H1 (cell line): ENCODE measurements around the gene OSGEPL1. TPM values are rescaled to one million over a fixed set of nuclear protein-coding genes. Genes with fewer than 3 reads are reported as not detected.

Experiments used
- CTCF ChIA-PET: fragments of 300-600 bp; sonication (Branson Sonifier 250); formaldehyde crosslinking; loops from one replicate; lab custom pipeline; 2021; ENCODE audit not compliant: partially characterized antibody; lab: Charles Lee
- POLR2A ChIA-PET: fragments of 300-600 bp; sonication (Branson Sonifier 250); formaldehyde crosslinking; loops from one replicate; lab custom pipeline; 2021; ENCODE audit warnings: inconsistent platforms; ENCODE audit not compliant: partially characterized antibody; lab: Charles Lee
- DNase-seq, 2 experiments: peaks; one replicate each; pipeline versions ENCODE4 v3.0.0 to v3.0.0-alpha.2; 2010 to 2022; ENCODE audit warnings: low spot score in 2 of 2, low read depth in 1 of 2, mixed read lengths in 1 of 2
- FAIRE-seq: peaks from 2 replicates; lab custom pipeline; 2011; peaks lifted over from hg19 to GRCh38; lab: Jason Lieb, UNC
- H2AFZ ChIP-seq: 2 replicates; pipeline ENCODE4 v1.8.1; 2012; ENCODE audit warnings: low read length, inconsistent platforms
- H2AK5ac ChIP-seq: 2 replicates; pipeline ENCODE4 v1.6.1; 2013; ENCODE audit warnings: low read depth, low read length
- H2BK120ac ChIP-seq: replicated peaks from 2 replicates; pipeline ENCODE3; 2013; ENCODE audit warnings: low read depth, low read length, inconsistent platforms
- H2BK12ac ChIP-seq: 2 replicates; pipeline ENCODE4 v1.6.1; 2013; ENCODE audit warnings: low read depth, low read length
- H2BK15ac ChIP-seq: 2 replicates; pipeline ENCODE4 v1.6.1; 2013; ENCODE audit warnings: low read length
- H2BK20ac ChIP-seq: 2 replicates; pipeline ENCODE4 v1.6.1; 2013; ENCODE audit warnings: low read length
- H2BK5ac ChIP-seq: 2 replicates; pipeline ENCODE4 v1.6.1; 2013; ENCODE audit warnings: low read depth, low read length
- H3K14ac ChIP-seq: 2 replicates; pipeline ENCODE4 v1.6.1; 2013; ENCODE audit warnings: inconsistent platforms; ENCODE audit not compliant: insufficient read length
- H3K18ac ChIP-seq: 2 replicates; pipeline ENCODE4 v1.6.1; 2013; ENCODE audit warnings: low read length; ENCODE audit errors: extremely low read depth
- H3K23ac ChIP-seq: 2 replicates; pipeline ENCODE4 v1.6.1; 2013; ENCODE audit warnings: inconsistent platforms; ENCODE audit not compliant: insufficient read length
- H3K23me2 ChIP-seq: 2 replicates; pipeline ENCODE4 v1.6.1; 2013; ENCODE audit warnings: low read depth, low read length
- H3K27ac ChIP-seq: 2 replicates; pipeline ENCODE4 v1.6.1; 2011; ENCODE audit warnings: low read depth, low read length, inconsistent platforms
- H3K27me3 ChIP-seq, 4 experiments: replicated peaks in 1 of 4; 1 replicate in 1 of 4; 2 replicates in 3 of 4; pipeline versions ENCODE4 v1.6.1 to v1.8.1; 2011 to 2013; ENCODE audit warnings: low read length in 3 of 4, mild to moderate bottlenecking in 3 of 4, inconsistent platforms in 2 of 4, mixed read lengths in 2 of 4, moderate library complexity in 1 of 4; ENCODE audit not compliant: control insufficient read depth in 3 of 4, insufficient read depth in 3 of 4; ENCODE audit errors: extremely low read depth in 1 of 4
- H3K36me3 ChIP-seq, 4 experiments: 2 replicates each; pipeline versions ENCODE4 v1.6.1 to v1.8.1; 2011 to 2013; ENCODE audit warnings: mild to moderate bottlenecking in 4 of 4, low read length in 3 of 4, moderate library complexity in 2 of 4, control low read depth in 1 of 4, inconsistent platforms in 1 of 4; ENCODE audit not compliant: insufficient read depth in 4 of 4, control insufficient read depth in 2 of 4
- H3K4ac ChIP-seq: replicated peaks from 2 replicates; pipeline ENCODE3; 2013; ENCODE audit warnings: low read length, low read depth, mixed read lengths, inconsistent platforms; ENCODE audit not compliant: insufficient read length
- H3K4me1 ChIP-seq, 4 experiments: replicated peaks in 1 of 4; 1 replicate in 1 of 4; 2 replicates in 3 of 4; pipeline versions ENCODE4 v1.6.1 to v1.8.1; 2011 to 2013; ENCODE audit warnings: low read length in 3 of 4, inconsistent platforms in 2 of 4, mixed read lengths in 1 of 4; ENCODE audit not compliant: insufficient read depth in 4 of 4, control insufficient read depth in 3 of 4
- H3K4me2 ChIP-seq, 2 experiments: 2 replicates each; pipeline versions ENCODE4 v1.6.1 to v1.8.1; 2011 to 2013; ENCODE audit warnings: low read depth in 2 of 2, low read length in 2 of 2, control low read depth in 1 of 2, inconsistent platforms in 1 of 2, mild to moderate bottlenecking in 1 of 2; ENCODE audit not compliant: insufficient read depth in 1 of 2
- H3K4me3 ChIP-seq, 4 experiments: fragments of 200-600, 300-600 bp in 1 of 4; sonication (generic), shearing (Covaris generic), sonication (Bioruptor Twin) in 1 of 4; 2 replicates each; pipeline versions ENCODE4 v1.5.1 to v1.8.1; 2011 to 2016; ENCODE audit warnings: low read length in 4 of 4, low read depth in 3 of 4, control low read depth in 2 of 4, inconsistent platforms in 2 of 4, mild to moderate bottlenecking in 2 of 4, mixed read lengths in 1 of 4, moderate library complexity in 1 of 4; ENCODE audit not compliant: insufficient read depth in 2 of 4; ENCODE audit errors: extremely low read depth in 1 of 4
- H3K56ac ChIP-seq: replicated peaks from 2 replicates; pipeline ENCODE3; 2013; ENCODE audit warnings: low read depth, mild to moderate bottlenecking, mixed read lengths, low read length, inconsistent platforms; ENCODE audit not compliant: insufficient read length
- H3K79me1 ChIP-seq: 2 replicates; pipeline ENCODE4 v1.6.1; 2013; ENCODE audit warnings: low read depth, low read length, control low read depth
- H3K79me2 ChIP-seq, 2 experiments: 2 replicates each; pipeline versions ENCODE4 v1.6.1 to v1.8.1; 2012 to 2013; ENCODE audit warnings: low read length in 2 of 2, mild to moderate bottlenecking in 2 of 2, inconsistent platforms in 1 of 2; ENCODE audit not compliant: insufficient read depth in 2 of 2, control insufficient read depth in 1 of 2
- H3K9ac ChIP-seq, 4 experiments: replicated peaks in 1 of 4; 1 replicate in 1 of 4; 2 replicates in 3 of 4; pipeline versions ENCODE4 v1.6.1 to v1.8.1; 2011 to 2013; ENCODE audit warnings: low read depth in 3 of 4, low read length in 3 of 4, control low read depth in 2 of 4, mild to moderate bottlenecking in 2 of 4, moderate library complexity in 2 of 4, inconsistent platforms in 1 of 4; ENCODE audit errors: extremely low read depth in 1 of 4
- H3K9me3 ChIP-seq, 2 experiments: 2 replicates each; pipeline versions ENCODE4 v1.6.1 to v1.8.1; 2012 to 2013; ENCODE audit warnings: mild to moderate bottlenecking in 2 of 2, moderate library complexity in 2 of 2, control low read depth in 1 of 2, inconsistent platforms in 1 of 2, low read depth in 1 of 2, low read length in 1 of 2, mixed read lengths in 1 of 2; ENCODE audit not compliant: insufficient read depth in 2 of 2
- H4K20me1 ChIP-seq, 2 experiments: replicated peaks in 1 of 2; 2 replicates each; pipeline versions ENCODE3 to v1.8.1; 2011 to 2013; ENCODE audit warnings: inconsistent platforms in 2 of 2, low read length in 2 of 2, mild to moderate bottlenecking in 1 of 2; ENCODE audit not compliant: insufficient read depth in 2 of 2, control insufficient read depth in 1 of 2
- H4K5ac ChIP-seq: 2 replicates; pipeline ENCODE4 v1.6.1; 2013; ENCODE audit warnings: low read length, low read depth, mixed read lengths, inconsistent platforms; ENCODE audit not compliant: insufficient read length
- H4K8ac ChIP-seq: 2 replicates; pipeline ENCODE4 v1.8.0; 2013; ENCODE audit warnings: mild to moderate bottlenecking, moderate library complexity, low read length, inconsistent platforms; ENCODE audit not compliant: insufficient read depth; ENCODE audit errors: extremely low read depth
- H4K91ac ChIP-seq: replicated peaks from 2 replicates; pipeline ENCODE3; 2013; ENCODE audit warnings: low read length, mixed read lengths, inconsistent platforms; ENCODE audit not compliant: insufficient read length
- BACH1 ChIP-seq: IDR thresholded peaks from 2 replicates; pipeline ENCODE4 v1.6.1; 2012; ENCODE audit warnings: low read length, improper control_type of control experiment
- BCL11A ChIP-seq, 2 experiments: IDR thresholded peaks; one replicate each; pipeline ENCODE4 v1.6.1; 2011; ENCODE audit warnings: low read depth in 2 of 2, low read length in 2 of 2, mild to moderate bottlenecking in 2 of 2
- CEBPB ChIP-seq: IDR thresholded peaks from 2 replicates; pipeline ENCODE4 v1.6.1; 2012; ENCODE audit warnings: low read depth, low read length
- CTBP2 ChIP-seq: IDR thresholded peaks from 2 replicates; pipeline ENCODE4 v1.7.0; 2011; ENCODE audit warnings: borderline replicate concordance, mild to moderate bottlenecking, moderate library complexity, mixed read lengths, low read length; ENCODE audit not compliant: insufficient read depth, insufficient read length
- GABPA ChIP-seq: IDR thresholded peaks from 2 replicates; pipeline ENCODE4 v1.6.1; 2011; ENCODE audit warnings: mild to moderate bottlenecking, low read length, moderate library complexity, borderline replicate concordance; ENCODE audit not compliant: insufficient read depth
- GTF2F1 ChIP-seq: IDR thresholded peaks from 2 replicates; pipeline ENCODE4 v1.6.1; 2012; ENCODE audit warnings: low read depth, low read length, improper control_type of control experiment, borderline replicate concordance
- RFX5 ChIP-seq: IDR thresholded peaks from 2 replicates; pipeline ENCODE4 v1.6.1; 2011; ENCODE audit warnings: low read depth, low read length, improper control_type of control experiment, borderline replicate concordance
- SIRT6 ChIP-seq: IDR thresholded peaks from one replicate; pipeline ENCODE4 v1.7.1; 2012; ENCODE audit warnings: low read length, inconsistent platforms
- SP1 ChIP-seq: IDR thresholded peaks from 2 replicates; pipeline ENCODE4 v1.6.1; 2011; ENCODE audit warnings: low read depth, low read length
- TAF1 ChIP-seq: IDR thresholded peaks from 2 replicates; pipeline ENCODE4 v1.6.1; 2011; ENCODE audit warnings: mild to moderate bottlenecking, low read depth, low read length
- YY1 ChIP-seq: IDR thresholded peaks from 2 replicates; pipeline ENCODE4 v1.6.1; 2011; ENCODE audit warnings: low read depth, mild to moderate bottlenecking, low read length
- WGBS, 2 experiments: shearing (Covaris generic) in 1 of 2; methylation state at CpG; one replicate each; pipeline versions ENCODE4 v1.1.6 to v1.1.7; 2013 to 2015; ENCODE audit warnings: low lambda C conversion rate in 2 of 2, mixed read lengths in 2 of 2, inconsistent platforms in 1 of 2, low coverage in 1 of 2, missing lambda C conversion rate in 1 of 2; ENCODE audit not compliant: insufficient replicate concordance in 2 of 2, insufficient coverage in 1 of 2, insufficient read length in 1 of 2; ENCODE audit errors: extremely low coverage in 1 of 2, missing lambda C conversion rate in 1 of 2; 5-methylcytosine and 5-hydroxymethylcytosine counted together
- polyA plus RNA-seq, 7 experiments: library from polyadenylated mRNA; depleted of rRNA in 3 of 7; stranded (reverse) in 5 of 7; unstranded in 2 of 7; fragments of >200 nt in 5 of 7; fragments of 200-250 nt in 2 of 7; gene quantifications; 1 replicate in 5 of 7; 2 replicates in 1 of 7; 4 replicates in 1 of 7; pipeline versions ENCODE4 v1.2.1 to v1.2.3, GENCODE V29; 2011 to 2013; ENCODE audit warnings: missing spikeins in 2 of 7, mixed read lengths in 2 of 7
- total RNA-seq: library from RNA; stranded (reverse); fragmentation: NEBNext Ultra II Directional; extraction: Animal tissue kit (Norgen Biotek cat#: 25700); gene quantifications from 2 replicates; pipeline ENCODE4 v1.2.1, GENCODE V29; 2021

The OSGEPL1 gene
- total and polyA plus RNA-seq, 2 of the 8 experiments (the other 6 are each of a cell fraction or from before 2014, with no cell fraction given) = 7.1 to 15.7 TPM

- Histone ChIP-seq H3K18ac (no peak overlapping the region), H3K9ac (no peak overlapping the region), H3K23me2 (no peaks in the 10 kb centered on the region), H3K27me3 (no peaks in the 10 kb centered on the region), H4K20me1 (peaks cover 0 to 3% of the 10 kb centered on the region in 2 experiments), H3K4me3 (no peak overlapping the region), H2AK5ac (no peak overlapping the region), H3K4me2 (no peak overlapping the region), H2BK5ac (no peak overlapping the region), H4K8ac (no peak overlapping the region), H3K79me2 (peaks cover 0 to 23% of the 10 kb centered on the region in 2 experiments; a peak in 2 of 4 replicates), H3K36me3 (peaks cover 2 to 35% (median 12%) of the 10 kb centered on the region in 4 experiments; a peak in 6 of 8 replicates), H4K91ac (no peak overlapping the region), H3K4ac (no peak overlapping the region), H2BK120ac (no peak overlapping the region), H2BK12ac (no peak overlapping the region), H3K9me3 (no peaks in the 10 kb centered on the region), H2BK20ac (no peak overlapping the region), H4K5ac (no peak overlapping the region), H2BK15ac (no peak overlapping the region), H3K14ac (no peak overlapping the region), H3K56ac (no peak overlapping the region), H3K4me1 (no peaks in the 10 kb centered on the region), H2AFZ (no peak overlapping the region), H3K23ac (no peak overlapping the region), H3K79me1 (peaks cover 2% of the 10 kb centered on the region; the same call in 1 of the 2 replicates), H3K27ac (no peak overlapping the region)
- CTCF ChIA-PET = no interaction called here
- 77% methylated on average over 2 of the region's 2 CpGs; no CpG with 5 or more reads in 1 of the 2 experiments for WGBS, 2 experiments
- POLR2A ChIA-PET = interaction anchor here (0.7 kb wide), 1 partner anchor 18 kb away, joined by 3 read pairs; the partner anchor contains the start of genes ORMDL1 and PMS1
- FAIRE-seq (no peak), DNase-seq (no peak)
- TF ChIP-seq GABPA = no peak
- TF ChIP-seq SP1 = no peak
- TF ChIP-seq TAF1 = no peak
- TF ChIP-seq YY1 = no peak
- TF ChIP-seq SIRT6 = no peak
- no peak for TF ChIP-seq CTBP2
- TF ChIP-seq RFX5 = no peak
- TF ChIP-seq GTF2F1 = no peak
- no peak for TF ChIP-seq CEBPB
- no peak for TF ChIP-seq BACH1
- TF ChIP-seq BCL11A (IDR thresholded peaks at IDR 0.05; ENCODE audit: low read depth in 2 of 2, low read length in 2 of 2) = no peak
Observed at GRCh38 chr2:189802396-189802912, 39.9 kb upstream of the OSGEPL1 start.
